T-helper 9 cell (primary cell): ENCODE measurements around the gene CCL13.
"Not testable (repeated sequence)": the region's sequence is repeated elsewhere in the genome, so short reads cannot be mapped to it uniquely, and the experiment has no call there.

Experiments
- DNase-seq: peaks from one replicate; pipeline ENCODE4 v3.0.0-alpha.2; 2020
- total RNA-seq, 2 donors: gene quantifications; one replicate each; lab custom pipeline; 2026; lab: John Stamatoyannopoulos, UW

CCL13 gene
- total RNA-seq: 0 reads per million in 2 donors

GRCh38 chr17:34356194-34356593 is at the start of gene CCL13:
TSS of gene CCL13 (plus strand) at chr17:34356480. CDS start at chr17:34356527, 47 bp downstream.
- DNase-seq: no peak

DNA sequence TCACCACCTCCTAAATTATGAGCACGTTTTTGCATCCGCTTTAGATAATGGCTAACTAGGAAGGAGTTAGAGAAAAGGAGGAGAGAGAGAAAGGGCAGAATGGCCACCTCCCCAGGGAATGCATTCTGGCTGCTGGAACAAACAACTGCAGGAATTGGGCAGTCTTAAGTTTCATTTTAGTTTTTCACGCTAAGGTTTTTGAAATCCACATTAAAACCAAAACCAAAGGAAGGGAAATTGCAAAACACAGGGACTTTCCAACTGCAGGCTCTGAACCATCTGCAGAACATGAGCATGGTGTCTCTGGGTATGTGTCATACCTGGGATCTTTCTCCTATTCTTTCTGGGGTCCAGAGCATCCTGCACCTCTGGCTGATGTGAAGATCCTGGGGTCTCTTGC is 49.2 kb upstream of the CCL13 start:
- DNase-seq: no peak

DNA sequence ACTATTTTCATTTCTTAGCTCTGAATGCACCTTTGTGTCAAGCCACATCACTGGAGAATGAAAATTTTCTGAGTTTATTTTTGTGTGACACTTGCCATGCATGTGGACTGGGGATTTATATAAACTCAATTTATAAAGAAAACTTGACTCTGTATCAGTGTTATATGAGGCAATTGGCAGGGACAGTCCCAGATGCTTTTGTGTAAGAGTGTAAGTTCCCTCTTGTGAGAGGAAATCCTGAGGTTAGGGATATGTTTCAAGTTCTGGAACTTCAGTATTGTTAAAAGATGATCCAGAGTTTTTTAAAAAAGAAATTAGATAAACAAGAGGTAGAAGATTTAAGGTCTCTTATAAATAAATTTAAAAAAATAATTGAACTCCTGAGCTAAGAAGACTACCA is 47.9 kb upstream of the CCL13 start:
- DNase-seq: no peak

DNA sequence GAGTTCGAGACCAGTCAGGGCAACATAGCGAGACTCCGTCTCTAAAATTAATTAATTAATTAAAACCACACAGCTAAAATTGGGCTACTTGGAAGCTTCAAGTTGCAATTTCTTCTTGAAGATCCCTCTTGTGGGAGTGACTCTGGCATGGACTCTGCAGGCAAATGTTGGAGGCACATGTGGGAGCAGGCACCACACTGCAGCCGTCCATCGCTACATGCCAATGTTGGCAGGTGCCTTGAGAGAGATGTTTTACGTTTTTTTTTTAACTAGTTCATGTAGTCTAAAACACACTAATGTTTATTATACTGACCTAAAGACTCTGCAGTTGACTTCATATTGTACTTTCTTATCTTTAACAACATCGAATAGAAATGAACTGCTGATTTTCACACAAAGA is 45.0 kb upstream of the CCL13 start:
- no peak for DNase-seq

DNA sequence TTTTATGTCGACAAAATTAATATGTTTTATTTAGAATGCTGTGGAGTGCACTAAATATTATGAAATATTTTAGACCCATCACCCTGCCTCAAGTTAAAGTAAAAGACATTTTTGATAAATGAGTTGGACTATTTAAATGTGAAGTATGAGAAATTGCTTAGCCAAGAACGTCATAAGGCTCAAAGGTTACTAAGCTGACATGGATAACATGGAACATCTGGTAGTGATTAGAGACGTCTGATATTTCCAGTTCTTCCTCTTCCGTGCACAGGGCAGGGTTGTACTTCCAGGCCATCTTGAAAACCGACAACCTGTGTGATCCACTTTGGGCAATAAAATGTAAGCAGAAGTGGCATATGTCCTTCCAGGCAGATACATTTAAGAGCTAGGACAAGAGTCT is 44.2 kb upstream of the CCL13 start:
- no peak for DNase-seq

DNA sequence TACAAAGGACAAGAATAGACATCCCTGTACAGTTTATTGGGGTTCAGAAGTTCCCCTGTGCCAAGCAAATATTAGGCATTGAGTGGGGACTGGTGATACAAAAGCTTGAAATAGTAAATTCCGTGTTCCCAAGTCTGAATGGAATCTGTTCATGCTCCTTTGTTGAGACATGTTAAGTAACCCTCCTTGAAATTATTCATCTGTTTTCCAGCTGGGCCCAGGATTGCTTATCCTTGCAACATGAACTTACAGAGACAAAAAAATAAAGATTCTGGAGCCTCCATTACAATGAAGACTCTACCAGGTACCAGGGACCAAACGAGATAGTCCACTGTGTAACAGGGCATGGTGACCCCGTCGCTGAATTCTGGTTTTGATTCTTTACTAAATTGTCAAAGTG is 43.1 kb upstream of the CCL13 start:
- DNase-seq: no peak

- no peak for DNase-seq
Measured at GRCh38 chr17:34314279-34314678, 42.0 kb upstream of the CCL13 start.

- DNase-seq: no peak
Measured at GRCh38 chr17:34318474-34318873, 37.8 kb upstream of the CCL13 start.

- no peak for DNase-seq
Measured at GRCh38 chr17:34319039-34319483, 37.2 kb upstream of the CCL13 start, which contains the start of gene CCL8. TSS of gene CCL8 (plus strand) at chr17:34319435. CDS start at chr17:34319502, 67 bp downstream.

- no peak for DNase-seq
Measured at GRCh38 chr17:34321964-34322363, 34.3 kb upstream of the CCL13 start.

- not testable (repeated sequence) for DNase-seq
Measured at GRCh38 chr17:34327580-34327979, 28.7 kb upstream of the CCL13 start.

GRCh38 chr17:34337701-34338100 is 18.6 kb upstream of the CCL13 start:
- no peak for DNase-seq

DNA sequence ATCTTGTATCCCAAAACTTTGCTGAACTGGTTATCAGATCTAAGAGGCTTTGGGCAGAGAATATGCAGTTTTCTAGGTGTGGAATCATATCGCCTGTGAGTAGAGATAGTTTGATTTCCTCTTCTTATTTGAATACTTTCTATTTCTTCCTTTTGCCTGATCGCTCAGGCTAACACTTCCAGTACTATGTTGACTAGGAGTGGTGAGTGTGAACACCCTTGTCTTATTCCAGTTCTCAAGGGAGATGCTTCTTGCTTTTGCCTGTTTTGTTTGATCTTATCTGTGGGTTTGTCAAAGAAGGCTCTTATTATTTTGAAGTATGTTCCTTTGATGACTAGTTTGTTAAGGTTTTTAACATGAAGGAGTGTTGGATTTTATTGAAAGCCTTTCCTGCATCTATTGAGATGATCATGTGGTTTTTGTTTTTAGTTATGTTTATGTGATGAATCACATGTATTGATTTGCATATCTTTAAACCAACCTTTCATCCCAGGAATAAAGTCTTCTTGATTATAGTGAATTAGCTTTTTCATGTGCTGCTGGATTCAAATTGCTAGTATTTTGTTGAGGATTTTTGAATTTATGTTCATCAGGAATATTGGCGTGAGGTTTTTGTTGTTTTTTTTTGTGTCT is 17.0 kb upstream of the CCL13 start:
- DNase-seq: no peak

DNA sequence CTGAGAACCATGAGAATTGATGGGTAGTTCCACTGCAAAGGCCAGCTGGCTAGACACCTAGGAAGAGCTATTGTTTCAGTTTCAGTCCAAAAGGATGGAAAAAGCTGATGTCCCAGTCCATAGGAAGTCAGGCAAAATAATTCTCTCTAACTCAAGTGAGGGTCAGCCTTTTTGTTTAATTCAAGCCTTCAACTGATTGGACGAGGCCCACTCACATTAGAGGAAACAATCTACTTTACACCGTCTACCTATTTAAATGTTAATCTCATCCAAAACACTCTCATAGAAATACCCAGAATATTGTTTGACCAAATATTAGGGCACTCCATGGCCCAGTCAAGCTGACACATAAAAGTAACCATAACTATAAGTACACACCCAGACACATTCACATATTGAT is 14.4 kb upstream of the CCL13 start:
- DNase-seq: no peak

- no peak for DNase-seq
Measured at GRCh38 chr17:34347063-34347462, 9.2 kb upstream of the CCL13 start.

DNA sequence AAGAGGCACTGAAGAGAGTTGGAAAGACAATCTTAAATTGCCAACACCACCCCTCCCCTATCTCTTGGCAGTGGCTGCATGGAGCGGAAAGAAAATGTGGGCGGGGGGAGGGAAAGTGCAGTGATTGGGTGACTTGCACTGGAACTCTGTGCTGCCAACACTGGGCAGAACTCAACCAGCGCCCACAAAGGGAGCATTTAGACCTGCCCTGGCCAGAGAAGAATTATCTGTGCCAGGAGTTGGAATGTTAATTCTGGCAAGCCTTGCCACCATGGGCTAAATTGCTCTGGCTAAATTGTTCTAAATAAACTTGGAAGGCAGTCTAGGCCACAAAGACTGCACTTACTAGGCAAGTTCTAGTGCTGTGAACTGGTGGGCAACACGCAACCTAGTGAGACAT is 6.5 kb upstream of the CCL13 start:
- DNase-seq: no peak

- no peak for DNase-seq
Measured at GRCh38 chr17:34351096-34351495, 5.2 kb upstream of the CCL13 start.

GRCh38 chr17:34352191-34352590 is 4.1 kb upstream of the CCL13 start:
- DNase-seq: no peak

DNA sequence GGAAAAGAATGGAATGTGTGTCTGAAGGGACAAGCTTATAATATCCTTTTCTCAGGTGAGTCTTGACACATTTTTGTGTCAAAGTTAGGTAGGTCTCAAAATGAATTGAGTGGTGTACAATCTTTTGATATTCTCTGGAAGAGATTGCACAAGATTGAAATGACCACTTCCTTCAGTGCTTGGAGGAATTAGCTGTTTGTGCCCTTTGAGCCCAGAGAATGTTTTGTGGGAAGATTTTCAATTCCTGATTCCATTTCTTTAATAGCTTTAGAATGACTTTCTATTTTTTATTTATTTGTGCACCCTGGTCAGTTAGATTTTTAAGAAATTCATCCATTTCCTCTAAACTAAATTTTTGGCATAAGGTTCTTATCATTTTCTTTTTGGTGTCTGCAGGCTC is 1.6 kb upstream of the CCL13 start:
- DNase-seq: no peak

- DNase-seq: no peak
Measured at GRCh38 chr17:34357398-34357797, 1.1 kb downstream of the CCL13 start.

DNA sequence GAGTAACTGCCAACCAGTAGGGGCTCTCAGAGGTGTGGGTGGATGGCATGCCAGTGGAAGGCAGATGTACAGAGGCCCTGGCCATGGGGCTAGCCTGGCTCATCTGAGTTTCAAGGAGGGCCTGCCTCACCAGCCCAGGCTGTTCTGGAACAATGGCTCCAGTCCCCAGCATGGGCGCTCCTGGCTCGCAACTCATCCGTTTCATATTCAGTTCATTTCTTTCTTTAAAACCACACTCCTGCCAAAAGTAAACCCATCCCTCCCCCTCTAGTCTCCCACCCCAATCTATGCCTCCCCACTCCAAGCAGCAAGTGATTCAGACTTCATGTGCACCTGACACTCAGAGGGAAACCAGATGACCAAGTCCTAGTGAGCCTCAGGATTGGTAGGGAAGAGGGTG is 2.4 kb downstream of the CCL13 start:
- DNase-seq: no peak

- no peak for DNase-seq
Measured at GRCh38 chr17:34360601-34361270, 4.5 kb downstream of the CCL13 start.

- DNase-seq: peak; percentile 12
Measured at GRCh38 chr17:34361478-34362061, 5.3 kb downstream of the CCL13 start.

GRCh38 chr17:34363183-34363661 is 6.9 kb downstream of the CCL13 start, which contains the start of gene CCL1:
TSS of gene CCL1 (minus strand) at chr17:34363233. CDS start at chr17:34363161, 72 bp downstream.
- no peak for DNase-seq
